Loucy (cell line): ENCODE data around the gene PM20D1.
"Not testable (repeated sequence)": the region's sequence is repeated elsewhere in the genome, so short reads cannot be mapped to it uniquely, and the experiment has no call there.

Experiments used
- H2AFZ ChIP-seq: fragments of 200-600 bp; sonication (generic); 2 replicates; pipeline ENCODE4 v1.6.0; 2016; ENCODE audit warnings: antibody characterized with exemption, mild to moderate bottlenecking, low read length, moderate library complexity
- H3F3A ChIP-seq: fragments of 200-600 bp; 2 replicates; pipeline ENCODE4 v1.6.0; 2016; ENCODE audit warnings: antibody characterized with exemption, low read depth, mild to moderate bottlenecking
- H3K27me3 ChIP-seq: fragments of 200-600 bp; sonication (generic); 2 replicates; pipeline ENCODE4 v1.6.1; 2014; ENCODE audit warnings: low read length, mild to moderate bottlenecking; ENCODE audit not compliant: insufficient read depth, poor library complexity, severe bottlenecking
- H3K36me3 ChIP-seq: fragments of 200-600 bp; sonication (generic); 2 replicates; pipeline ENCODE4 v1.6.1; 2016; ENCODE audit warnings: low read length; ENCODE audit not compliant: insufficient read depth
- H3K4me1 ChIP-seq: fragments of 200-600 bp; sonication (generic); 2 replicates; pipeline ENCODE4 v1.5.1; 2014; ENCODE audit warnings: low read length, mild to moderate bottlenecking; ENCODE audit not compliant: insufficient read depth, poor library complexity, severe bottlenecking
- H3K4me2 ChIP-seq: fragments of 200-600 bp; sonication (generic); 2 replicates; pipeline ENCODE4 v1.6.0; 2014; ENCODE audit warnings: antibody characterized with exemption, low read length, low read depth, mild to moderate bottlenecking; ENCODE audit not compliant: poor library complexity, severe bottlenecking
- H3K4me3 ChIP-seq: fragments of 200-600 bp; sonication (generic); 2 replicates; pipeline ENCODE4 v1.5.1; 2014; ENCODE audit warnings: low read length, mild to moderate bottlenecking, mixed read lengths; ENCODE audit not compliant: poor library complexity, severe bottlenecking
- H3K79me2 ChIP-seq: fragments of 200-600 bp; sonication (generic); 2 replicates; pipeline ENCODE4 v1.6.1; 2014; ENCODE audit warnings: low read length; ENCODE audit not compliant: insufficient read depth
- H3K9ac ChIP-seq: fragments of 200-600 bp; sonication (generic); 2 replicates; pipeline ENCODE4 v1.6.0; 2014; ENCODE audit warnings: mild to moderate bottlenecking, low read depth, low read length, moderate library complexity; ENCODE audit not compliant: poor library complexity, severe bottlenecking
- H3K9me2 ChIP-seq: fragments of 200-600 bp; sonication (generic); replicated peaks from 2 replicates; pipeline ENCODE4 v1.6.1; 2016; ENCODE audit warnings: low read depth, low read length, mixed read lengths
- H3K9me3 ChIP-seq: fragments of 200-600 bp; sonication (generic); 2 replicates; pipeline ENCODE4 v1.6.1; 2014; ENCODE audit warnings: mild to moderate bottlenecking, antibody characterized with exemption, low read length, low read depth; ENCODE audit not compliant: insufficient read depth
- H4K20me1 ChIP-seq: fragments of 200-600 bp; sonication (generic); 2 replicates; pipeline ENCODE4 v1.6.0; 2014; ENCODE audit warnings: antibody characterized with exemption, low read length, mild to moderate bottlenecking; ENCODE audit not compliant: insufficient read depth, poor library complexity, severe bottlenecking
- CTCF ChIP-seq: fragments of 200-600 bp; sonication (generic); conservative IDR thresholded peaks from 2 replicates; pipeline ENCODE4 v1.5.1; 2014; ENCODE audit warnings: mild to moderate bottlenecking, antibody characterized with exemption, low read length
- EZH2phosphoT487 ChIP-seq: fragments of 200-600 bp; IDR thresholded peaks from 2 replicates; pipeline ENCODE4 v1.6.1; 2018; ENCODE audit warnings: antibody characterized with exemption, mild to moderate bottlenecking, moderate library complexity, borderline replicate concordance

Gene PM20D1

DNA sequence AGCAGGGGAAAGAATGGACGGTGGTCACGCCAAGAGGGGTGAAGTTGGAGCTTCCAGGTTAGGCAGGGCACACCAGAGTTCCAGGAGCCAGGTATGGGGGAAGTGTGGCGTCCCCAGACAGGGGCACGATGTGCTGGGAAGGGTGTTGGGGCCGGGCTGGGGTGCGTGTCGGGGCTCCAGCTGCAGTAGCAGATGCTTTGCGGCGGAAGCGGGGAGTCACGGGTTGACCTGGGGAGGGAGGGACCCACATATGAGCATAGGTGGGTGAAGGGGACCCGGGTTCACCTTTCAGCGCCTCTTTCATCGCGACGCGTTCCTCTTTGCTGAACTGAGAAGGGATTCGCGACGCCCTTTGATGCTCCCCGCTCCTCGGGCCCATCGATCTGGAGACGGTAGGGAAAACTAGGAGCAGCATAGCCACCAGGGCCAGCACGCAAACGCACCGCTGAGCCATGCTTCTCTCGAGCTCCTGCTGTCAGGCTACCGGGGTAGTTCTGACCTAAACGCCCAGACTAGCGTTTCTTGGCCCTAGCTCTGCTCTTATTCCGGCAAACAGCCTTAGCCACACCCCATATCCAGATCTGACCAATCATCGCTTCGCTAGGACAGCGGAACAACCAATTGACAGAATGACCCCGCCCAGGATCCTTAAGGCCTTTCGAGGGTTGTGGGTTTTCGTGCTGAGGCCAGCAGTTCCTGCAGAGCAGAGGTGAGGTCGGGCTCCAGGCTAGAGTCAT is at the start of gene PM20D1:
TSS of gene PM20D1 (minus strand) at position 514 of the 737 bp plus-strand sequence. CDS start at position 454, 60 bp downstream.
- Histone ChIP-seq H3K27me3 (no peaks in the 10 kb centered on the region), H3K9ac (no peak within 1 kb of the TSS), H3K36me3 (no peaks in the 10 kb centered on the region), H3K4me1 (no peaks in the 10 kb centered on the region), H4K20me1 (no peaks in the 10 kb centered on the region), H3K4me3 (no peak within 1 kb of the TSS), H3K4me2 (no peak within 1 kb of the TSS), H3K9me3 (peaks cover 4% of the 10 kb centered on the region; the same call in 1 of the 2 replicates), H3K79me2 (no peaks in the 10 kb centered on the region), H3K9me2 (no peaks in the 10 kb centered on the region), H3F3A (no peaks in the 10 kb centered on the region), H2AFZ (no peak within 1 kb of the TSS)
- TF ChIP-seq CTCF (no peak), EZH2phosphoT487 (no peak)

GRCh38 chr1:205896351-205896750 is 46.4 kb upstream of the PM20D1 start:
- Histone ChIP-seq H3K4me3 (no peak overlapping the region), H3K9ac (no peak overlapping the region), H3K4me1 (peaks cover 7% of the 10 kb centered on the region), H3K9me2 (no peaks in the 10 kb centered on the region), H2AFZ (no peak overlapping the region), H3K9me3 (peaks cover 3% of the 10 kb centered on the region; the same call in 1 of the 2 replicates), H4K20me1 (no peaks in the 10 kb centered on the region), H3F3A (no peaks in the 10 kb centered on the region), H3K4me2 (no peak overlapping the region), H3K36me3 (no peaks in the 10 kb centered on the region), H3K79me2 (no peaks in the 10 kb centered on the region), H3K27me3 (no peaks in the 10 kb centered on the region)
- TF ChIP-seq CTCF (no peak), EZH2phosphoT487 (no peak)

GRCh38 chr1:205894119-205894518 is 44.2 kb upstream of the PM20D1 start:
- not testable (repeated sequence) for H3K36me3 ChIP-seq, H3K4me2 ChIP-seq, H3K4me1 ChIP-seq, H3K27me3 ChIP-seq, H4K20me1 ChIP-seq, H3K9ac ChIP-seq, H3K9me3 ChIP-seq, H3F3A ChIP-seq, H2AFZ ChIP-seq, H3K79me2 ChIP-seq, H3K4me3 ChIP-seq, H3K9me2 ChIP-seq

GRCh38 chr1:205892175-205892574 is 42.2 kb upstream of the PM20D1 start:
- H4K20me1 ChIP-seq, H3K9me3 ChIP-seq, H3K9me2 ChIP-seq, H3K27me3 ChIP-seq, H3K9ac ChIP-seq, H3K36me3 ChIP-seq, H3F3A ChIP-seq, H2AFZ ChIP-seq, H3K4me2 ChIP-seq, H3K79me2 ChIP-seq, H3K4me3 ChIP-seq, H3K4me1 ChIP-seq: not testable (repeated sequence)

DNA sequence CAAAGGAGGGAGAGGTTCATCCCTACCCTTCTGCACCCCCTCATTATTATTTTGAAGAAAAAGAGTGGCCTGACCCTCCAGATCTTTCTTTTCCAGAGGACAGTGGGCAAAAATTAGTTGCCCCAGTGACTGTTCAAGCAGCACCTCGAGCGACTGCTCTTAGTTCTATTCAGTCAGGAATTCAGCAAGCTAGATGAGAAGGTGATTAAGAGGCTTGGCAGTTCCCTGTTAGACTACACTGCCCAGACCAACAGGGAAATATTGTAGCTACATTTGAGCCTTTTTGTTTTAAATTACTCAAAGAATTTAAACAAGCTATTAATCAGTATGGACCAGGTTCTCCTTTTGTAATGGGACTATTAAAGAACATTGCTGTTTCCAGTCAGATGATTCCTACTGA is 41.5 kb upstream of the PM20D1 start:
- H3K4me2 ChIP-seq, H3F3A ChIP-seq, H3K79me2 ChIP-seq, H2AFZ ChIP-seq, H3K9me2 ChIP-seq, H3K9me3 ChIP-seq, H3K9ac ChIP-seq, H3K4me3 ChIP-seq, H3K4me1 ChIP-seq, H3K36me3 ChIP-seq, H3K27me3 ChIP-seq, H4K20me1 ChIP-seq: not testable (repeated sequence)

DNA sequence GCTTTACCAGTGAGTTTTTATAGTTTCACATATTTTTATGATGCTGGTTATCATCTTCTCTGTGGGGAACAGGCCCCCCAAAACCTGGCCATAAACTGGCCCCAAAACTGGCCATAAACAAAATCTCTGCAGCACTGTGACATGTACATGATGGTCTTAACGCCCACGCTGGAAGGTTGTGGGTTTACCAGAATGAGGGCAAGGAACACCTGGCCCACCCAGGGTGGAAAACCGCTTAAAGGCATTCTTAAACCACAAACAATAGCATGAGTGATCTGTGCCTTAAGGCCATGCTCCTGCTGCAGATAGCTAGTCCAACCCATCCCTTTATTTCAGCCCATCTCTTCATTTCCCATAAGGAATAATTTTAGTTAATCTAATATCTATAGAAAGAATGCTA is 40.7 kb upstream of the PM20D1 start:
- not testable (repeated sequence) for H3K36me3 ChIP-seq, H3F3A ChIP-seq, H3K9me2 ChIP-seq, H3K4me1 ChIP-seq, H3K9me3 ChIP-seq, H2AFZ ChIP-seq, H3K4me2 ChIP-seq, H3K79me2 ChIP-seq, H4K20me1 ChIP-seq, H3K9ac ChIP-seq, H3K4me3 ChIP-seq, H3K27me3 ChIP-seq
